ENCODE measurements around the gene MS4A4E.
"Not testable (repeated sequence)": the region's sequence is repeated elsewhere in the genome, so short reads cannot be mapped to it uniquely, and the experiment has no call there.

Gene MS4A4E

DNA sequence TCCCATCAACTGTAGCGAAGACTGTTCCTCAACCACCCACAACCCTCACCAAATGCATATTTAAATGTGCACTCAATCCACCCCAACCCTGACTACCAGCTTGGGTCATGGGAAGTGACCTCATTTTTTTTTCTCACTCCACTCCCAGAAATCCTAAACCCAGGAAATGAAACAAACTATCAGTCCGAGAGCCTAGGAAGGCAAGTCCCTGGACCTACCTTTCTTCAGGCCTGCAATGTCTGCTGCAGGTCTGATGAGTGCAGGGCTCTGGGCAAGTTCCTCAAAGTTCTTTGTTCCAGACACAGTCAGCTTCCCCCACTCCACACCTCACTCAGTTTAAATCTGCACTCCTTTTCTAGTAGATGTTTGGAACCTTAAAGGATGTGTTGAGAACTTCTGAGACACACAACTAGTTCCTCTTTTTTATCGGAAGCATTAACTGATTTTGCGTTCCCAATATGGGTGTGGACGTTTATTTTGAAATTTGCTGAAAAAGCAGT is at the start of gene MS4A4E:
TSS of gene MS4A4E (minus strand) at position 398 of the 500 bp plus-strand sequence. CDS start 13,082 bp downstream, outside the sequence.
- DNase-seq = no peak

DNA sequence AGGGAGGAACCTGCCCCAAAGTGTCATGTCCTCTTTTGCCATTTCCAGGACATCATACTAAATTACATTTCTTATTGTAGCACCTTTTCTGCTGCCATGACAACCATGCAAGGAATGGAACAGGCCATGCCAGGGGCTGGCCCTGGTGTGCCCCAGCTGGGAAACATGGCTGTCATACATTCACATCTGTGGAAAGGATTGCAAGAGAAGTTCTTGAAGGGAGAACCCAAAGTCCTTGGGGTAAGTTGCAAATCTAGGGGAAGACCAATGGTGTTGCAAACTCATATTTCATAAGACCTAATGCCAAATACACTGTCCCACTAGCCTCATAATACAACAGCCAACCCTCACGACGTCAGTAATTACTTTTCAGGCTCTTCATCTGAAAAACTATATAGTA is 49.2 kb upstream of the MS4A4E start:
- DNase-seq = no peak

DNA sequence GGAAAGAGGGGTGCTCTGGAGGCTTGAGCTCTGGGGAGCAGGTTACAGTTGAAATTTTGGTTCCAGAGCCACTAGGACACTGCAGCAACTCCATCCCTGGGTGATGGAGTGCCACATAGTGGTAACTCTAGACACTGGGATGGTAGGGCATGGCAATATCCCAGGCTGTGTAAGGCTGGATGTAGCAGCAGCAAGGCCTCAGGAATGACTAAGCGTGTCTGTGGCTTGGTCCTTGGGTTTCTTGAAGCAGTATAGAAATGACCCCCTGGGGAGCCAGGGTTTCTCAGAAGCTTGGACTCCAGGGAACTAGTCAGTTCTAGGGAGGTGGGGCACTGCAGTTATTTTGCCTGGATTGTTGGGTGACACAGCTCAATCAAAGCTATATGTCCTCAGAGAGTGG is 45.6 kb upstream of the MS4A4E start:
- no peak for DNase-seq

DNA sequence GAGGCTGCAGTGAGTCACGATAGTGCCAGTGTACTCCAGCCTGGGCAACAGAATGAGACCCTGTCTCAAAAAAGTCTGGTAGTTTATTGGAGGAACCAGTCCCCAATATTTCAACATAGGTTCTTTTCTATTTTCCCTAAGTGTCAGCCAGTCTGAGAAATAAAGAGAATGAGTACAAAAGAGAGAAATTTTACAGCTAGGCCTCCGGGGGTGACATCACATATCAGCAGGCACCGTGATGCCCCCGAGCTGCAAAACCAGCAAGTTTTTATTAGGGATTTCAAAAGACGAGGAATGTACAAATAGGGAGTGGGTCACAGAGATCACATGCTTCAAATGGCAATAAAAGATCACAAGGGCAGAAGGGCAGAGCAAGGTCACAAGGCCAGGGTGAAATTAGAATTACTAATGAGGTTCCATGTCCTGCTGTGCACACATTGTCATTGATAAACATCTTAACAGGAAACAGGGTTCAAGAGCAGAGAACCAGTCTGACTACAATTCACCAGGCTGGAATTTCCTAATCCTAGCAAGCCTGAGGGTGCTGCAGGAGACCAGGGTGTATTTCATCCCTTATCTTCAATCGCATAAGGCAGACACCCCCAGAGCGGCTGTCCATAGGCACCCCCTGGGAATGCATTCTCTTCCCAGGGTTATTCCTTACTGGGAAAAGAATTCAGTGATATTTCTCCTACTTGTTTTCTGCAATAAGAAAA is 42.6 kb upstream of the MS4A4E start:
- DNase-seq = not testable (repeated sequence)

DNA sequence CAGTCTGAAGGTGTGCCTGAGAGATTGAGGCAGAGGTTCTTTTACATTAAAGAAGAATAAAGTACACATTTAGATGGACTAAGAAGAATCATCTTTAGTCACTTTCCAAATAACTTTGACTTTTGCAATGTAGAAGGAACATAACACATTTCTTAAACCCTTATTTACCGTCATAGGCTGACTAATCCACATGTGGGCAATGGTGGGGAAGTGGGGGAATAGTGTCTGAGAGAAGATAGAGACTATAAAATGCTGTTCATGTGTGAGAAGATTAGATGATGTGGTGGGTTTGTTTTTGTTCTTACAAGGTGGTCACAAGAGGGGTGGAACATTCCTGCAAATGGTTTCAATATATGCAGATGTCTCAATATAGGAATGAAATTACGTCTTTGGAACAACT is 39.3 kb upstream of the MS4A4E start:
- DNase-seq = no peak

DNA sequence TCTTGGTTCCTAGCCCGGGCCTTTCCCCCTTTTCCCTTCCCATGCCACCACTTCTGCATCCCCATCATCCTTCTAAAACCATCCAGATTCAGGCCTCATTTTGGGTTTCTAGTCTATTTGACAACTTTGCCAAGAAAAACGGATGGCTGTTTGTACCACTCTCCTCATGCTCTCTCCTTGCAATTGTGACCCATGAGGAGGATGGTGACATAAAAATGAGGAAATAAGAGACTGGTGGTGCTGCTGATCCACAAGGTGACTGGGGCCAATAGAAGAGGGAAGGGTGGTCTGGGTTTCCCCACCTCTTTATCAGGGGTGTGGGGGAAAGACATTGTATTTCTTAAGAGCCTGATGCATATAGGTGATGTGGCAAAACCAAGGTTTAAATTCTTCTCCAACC is 38.5 kb upstream of the MS4A4E start:
- no peak for DNase-seq

DNA sequence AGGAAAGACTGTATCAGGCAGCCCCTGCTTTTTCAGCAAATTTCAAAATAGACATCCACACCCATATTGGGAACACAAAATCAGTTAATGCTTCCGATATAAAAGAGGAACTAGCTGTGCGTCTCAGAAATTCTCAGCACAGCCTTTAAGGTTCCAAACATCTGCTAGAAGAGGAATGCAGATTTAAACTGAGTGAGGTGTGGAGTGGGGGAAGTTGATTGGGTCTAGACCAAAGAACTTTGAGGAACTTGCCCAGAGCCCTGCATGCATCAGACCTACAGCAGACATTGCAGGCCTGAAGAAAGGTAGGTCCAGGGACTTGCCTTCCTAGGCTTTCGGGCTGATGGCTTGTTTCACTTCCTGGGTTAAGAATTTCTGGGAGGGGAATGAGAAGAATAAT is 37.5 kb upstream of the MS4A4E start, which contains the start of gene MS4A4A:
TSS of gene MS4A4A (plus strand) at position 255 of the 400 bp plus-strand sequence. CDS start at position 265, 10 bp downstream.
- no peak for DNase-seq

DNA sequence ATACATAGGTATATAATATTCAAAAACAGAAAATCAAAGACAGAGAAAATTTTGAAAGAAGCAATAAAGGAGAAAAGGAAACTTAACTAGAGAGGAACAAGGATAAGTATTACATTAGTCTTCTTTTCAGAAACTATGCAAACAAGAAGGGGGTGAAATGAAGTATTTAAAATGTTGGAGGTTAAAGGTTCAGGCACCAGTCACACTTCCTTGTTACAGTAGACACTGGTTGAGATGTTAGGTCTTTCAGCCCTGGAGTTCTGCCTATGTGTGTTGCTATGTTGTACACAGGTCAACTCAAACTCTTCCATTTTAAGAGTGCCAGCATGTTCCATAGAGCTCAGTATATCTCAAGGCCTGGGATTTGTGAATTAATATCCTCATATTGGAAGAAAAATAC is 31.5 kb upstream of the MS4A4E start:
- no peak for DNase-seq

DNA sequence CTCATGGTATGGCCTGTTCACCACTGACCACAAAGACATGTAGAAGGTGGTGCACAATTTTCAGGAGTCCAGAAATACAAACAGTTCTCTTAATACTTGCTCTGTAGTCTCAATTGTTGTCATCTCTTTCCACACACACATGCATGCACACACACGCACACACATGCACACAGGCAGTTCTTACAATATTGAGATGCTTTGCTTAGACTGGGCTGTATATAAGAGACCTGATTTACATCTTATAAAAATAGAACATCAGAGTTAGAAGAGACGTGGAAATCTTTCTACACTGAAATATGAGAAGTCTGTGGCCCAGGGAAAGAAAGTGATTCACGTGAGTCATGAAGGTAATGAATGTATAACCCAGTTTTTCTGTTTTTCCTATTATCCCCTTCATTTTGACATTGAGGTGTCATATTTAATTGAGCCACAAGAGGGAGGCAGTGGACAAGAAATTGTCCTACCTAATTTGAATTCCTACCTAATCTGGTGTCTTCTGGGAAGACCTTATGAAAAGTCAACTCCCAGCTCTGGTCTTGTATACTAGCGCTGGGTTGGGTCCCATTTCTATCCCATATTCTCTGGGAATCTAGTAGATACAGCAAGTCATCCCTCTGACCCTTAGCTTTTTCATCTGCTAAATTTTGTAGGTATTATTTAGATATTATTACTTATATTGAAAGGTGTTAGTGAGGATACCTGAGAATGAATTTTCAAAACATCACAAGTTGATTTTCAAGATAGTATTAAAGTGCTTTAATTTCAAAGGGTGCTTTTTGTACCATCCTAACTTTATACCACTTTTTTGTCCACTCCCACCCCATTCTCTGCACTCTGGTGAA is 22.7 kb upstream of the MS4A4E start:
- peak in 1 of 2 experiments; percentile 43 for DNase-seq

DNA sequence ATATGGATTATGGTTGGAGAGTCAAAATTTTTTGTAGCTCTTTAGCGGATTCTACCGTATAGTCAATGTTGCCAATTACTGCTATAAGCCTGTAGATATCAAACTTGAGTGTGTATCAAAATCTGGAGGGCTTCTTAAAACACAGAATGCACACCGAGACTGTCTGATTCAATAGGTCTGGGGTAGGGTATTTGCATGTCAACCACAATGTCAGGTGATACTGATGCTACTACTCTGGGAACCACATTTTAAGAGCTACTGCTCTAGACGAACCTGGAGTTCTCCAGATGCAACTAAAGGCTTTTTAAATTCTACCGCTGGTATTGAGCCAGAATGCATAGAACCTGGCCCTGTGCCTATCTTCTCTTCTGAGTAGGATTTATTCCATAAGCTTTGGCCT is 21.7 kb upstream of the MS4A4E start:
- DNase-seq = no peak

DNA sequence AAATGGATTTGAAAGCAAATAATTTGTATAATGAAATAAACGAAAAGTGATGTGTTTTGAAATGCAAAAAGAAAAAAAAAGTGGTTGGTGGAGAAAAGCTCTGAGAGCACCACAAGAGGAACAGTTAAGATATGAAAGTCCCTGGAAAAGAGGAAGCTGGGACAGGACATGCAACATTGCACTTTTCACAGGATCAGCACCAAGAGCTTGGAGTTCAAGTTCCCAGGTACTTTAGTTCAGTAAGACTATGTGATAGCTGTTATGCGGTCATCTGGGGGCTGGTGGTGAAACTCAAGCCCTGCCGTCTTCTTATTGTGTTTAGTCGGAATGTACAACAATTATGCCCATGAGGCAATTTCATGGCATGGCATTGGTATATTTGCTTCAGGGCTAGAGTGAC is 20.5 kb upstream of the MS4A4E start:
- DNase-seq = no peak

DNA sequence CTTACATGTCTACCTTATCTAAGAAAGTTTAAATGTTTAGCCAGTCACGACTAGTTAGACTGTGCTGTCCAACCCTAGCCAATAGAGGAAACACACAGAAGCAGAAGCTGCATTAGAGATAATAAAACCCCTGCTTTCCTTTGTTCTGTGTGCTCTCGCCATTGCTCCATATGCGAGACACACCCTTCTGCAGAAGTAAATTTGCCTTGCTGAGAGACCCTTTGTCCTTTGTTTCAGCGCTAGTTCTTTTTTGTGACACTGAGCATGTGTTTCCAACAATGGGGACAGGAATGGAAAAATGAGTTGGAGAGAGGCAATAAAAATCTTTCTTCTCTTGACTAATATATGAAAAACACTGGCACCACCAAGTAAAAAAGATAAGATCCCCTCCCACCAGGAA is 18.1 kb upstream of the MS4A4E start:
- no peak for DNase-seq

DNA sequence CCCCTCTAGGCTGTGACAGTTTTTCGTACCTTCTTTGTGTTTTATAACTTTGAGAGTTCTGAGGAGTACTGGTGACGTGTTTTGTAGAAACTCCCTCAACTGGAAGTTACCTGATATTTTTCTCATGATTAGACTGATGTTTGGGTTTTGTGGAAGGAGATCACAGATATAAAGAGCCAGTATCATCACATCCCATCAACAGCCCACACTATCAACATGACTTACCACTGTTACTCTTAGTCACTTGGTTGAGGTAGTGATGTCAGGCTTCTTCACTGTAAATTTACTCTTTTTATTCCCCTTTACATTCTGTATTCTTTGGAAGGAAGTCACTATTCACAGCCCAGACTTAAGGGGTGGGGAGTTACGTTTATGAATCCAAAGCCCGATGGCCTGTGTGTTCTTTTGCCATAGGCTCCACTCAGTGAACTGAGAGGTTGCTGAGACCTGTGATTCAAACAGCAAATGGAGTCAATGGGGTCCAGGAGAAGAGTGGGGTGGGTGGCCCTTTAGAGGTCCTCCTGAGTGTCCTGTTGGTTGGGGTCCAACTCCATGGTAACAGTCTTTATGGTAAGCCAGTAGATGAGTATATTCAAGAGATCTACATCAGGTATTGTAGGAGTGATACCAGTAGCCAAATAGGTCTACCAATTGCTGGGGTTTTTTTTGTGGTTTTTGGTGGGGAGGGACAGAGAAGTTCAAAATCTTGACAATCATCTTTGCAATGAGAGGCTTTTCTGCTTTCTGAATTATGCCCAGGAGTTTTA is 15.2 kb upstream of the MS4A4E start:
- DNase-seq = no peak

DNA sequence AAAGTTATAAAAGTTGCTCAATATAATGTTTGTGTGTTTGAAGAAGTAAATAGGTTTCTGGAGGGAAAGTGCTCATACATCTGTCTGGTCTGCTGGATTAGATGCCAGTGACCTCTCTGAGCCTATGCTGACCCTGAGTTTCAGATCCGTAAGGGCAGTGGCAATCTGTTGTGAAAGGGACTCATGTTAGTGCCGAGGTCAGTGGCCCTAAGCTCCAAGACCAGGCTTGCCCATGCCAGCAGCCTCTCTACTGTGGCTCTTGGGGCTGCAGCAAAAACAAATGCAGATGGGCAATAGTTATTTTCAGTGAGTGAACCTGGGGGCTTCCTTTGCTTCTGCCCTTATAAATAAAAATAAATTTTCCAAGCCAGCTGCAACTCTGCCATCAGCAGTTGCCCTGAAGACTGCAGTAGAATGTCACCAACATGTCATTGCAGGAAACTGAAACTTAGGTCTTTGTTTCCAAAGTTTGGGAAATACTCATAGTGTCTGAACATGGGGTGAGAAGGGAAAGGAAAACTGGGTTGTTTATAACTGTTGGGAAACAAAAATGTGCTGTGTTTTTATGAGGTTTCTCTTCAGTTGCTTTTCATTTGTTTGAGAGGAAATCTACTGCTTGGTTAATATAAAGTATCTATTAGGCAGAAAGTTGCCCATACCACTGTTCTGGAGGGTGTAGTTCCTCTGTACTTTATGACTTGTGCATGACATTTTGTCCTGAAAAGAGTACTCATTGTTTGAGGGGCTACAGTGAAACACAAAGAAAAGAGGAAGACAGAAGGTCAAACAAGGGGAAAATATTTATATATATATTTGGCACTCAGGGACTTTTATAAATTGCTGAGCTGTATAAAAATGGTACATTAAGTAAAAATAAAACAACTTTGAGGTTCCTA is 9.5 kb upstream of the MS4A4E start:
- DNase-seq = no peak

DNA sequence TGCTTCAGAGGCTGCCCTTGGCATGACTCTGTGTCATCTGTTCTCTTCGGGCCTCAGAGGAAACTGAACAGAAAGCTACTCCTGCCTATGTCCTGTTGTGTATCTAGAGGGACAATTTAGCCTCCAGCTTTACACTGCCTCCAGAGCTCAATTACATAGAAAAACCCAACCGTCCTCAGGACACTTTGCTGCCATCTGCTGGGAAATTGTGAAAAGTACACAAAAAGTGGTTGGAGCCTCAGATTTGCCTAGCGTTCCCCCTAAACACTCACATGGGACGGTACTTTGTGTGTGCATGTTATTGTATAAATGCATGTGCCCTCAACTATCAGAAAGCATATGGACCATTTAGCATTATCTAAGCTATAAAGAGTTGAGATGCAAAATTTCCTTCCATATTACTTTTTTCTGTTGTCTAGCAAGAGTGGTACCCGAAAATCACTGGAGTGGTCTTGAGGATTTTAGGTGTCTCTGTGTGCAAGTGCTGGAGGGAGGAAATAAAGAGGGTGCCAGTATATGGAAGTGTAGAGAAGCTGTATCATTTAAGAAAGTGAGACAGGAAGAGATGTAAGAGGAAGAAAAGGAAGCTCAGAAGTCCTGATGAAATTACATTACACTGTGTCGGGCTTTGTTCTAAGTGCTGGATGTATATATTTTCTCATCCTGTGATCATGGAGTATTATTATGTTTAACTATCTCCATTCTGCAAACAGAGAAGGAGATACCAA is 8.7 kb upstream of the MS4A4E start:
- peak in 1 of 2 experiments; percentile 36 for DNase-seq

DNA sequence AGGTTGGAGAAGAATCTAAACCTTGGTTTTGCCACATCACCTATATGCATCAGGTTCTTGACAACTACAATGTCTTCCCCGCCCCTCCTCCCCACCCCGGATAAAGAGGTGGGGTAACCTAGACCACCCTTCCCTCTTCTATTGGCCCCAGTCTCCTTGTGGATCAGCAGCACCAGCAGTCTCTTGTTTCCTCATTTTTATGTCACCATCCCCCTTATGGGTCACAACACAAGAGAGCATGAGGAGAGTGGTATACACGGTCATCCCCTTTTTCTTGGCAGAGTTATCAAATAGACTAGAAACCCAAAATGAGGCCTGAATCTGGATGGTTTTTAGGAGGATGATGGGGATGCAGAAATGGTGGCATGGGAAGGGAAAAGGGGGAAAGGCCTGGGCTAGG is 1.2 kb downstream of the MS4A4E start:
- DNase-seq = no peak

DNA sequence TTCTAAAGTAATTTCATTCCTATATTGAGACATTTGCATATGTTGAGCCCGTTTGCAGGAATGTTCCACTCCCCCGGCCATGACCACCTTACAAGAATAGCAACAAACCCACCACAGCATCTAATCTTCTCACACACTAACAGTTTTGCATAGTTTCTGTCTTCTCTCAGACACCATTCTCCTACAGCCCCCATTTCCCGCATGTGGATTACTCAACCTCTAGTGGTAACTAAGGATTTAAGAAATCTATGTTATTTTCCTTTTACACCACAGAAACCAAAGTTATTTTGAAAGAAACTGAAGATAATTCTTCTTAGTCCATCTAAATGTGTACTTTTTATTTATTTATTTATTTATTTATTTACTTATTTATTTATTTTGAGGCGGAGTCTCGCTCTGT is 2.3 kb downstream of the MS4A4E start:
- no peak for DNase-seq

DNA sequence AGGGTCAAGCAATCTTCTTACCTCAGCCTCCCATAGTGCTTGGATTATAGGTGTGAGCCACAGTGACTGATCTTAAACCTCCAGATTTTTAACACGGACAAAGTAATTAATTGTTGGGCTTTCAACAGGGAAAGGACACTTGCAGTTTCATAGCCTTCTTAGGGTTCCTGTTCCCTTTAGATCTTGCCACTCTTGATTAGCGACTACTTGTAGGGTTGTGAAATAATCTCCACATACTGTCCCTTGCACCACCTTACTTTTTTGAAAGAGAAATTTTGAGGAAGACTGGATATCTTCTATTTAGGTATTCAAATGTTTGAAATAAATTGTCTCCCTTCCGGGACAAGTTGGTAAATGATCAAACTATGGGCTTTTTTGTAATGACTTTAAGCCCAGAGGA is 7.6 kb downstream of the MS4A4E start:
- no peak for DNase-seq

DNA sequence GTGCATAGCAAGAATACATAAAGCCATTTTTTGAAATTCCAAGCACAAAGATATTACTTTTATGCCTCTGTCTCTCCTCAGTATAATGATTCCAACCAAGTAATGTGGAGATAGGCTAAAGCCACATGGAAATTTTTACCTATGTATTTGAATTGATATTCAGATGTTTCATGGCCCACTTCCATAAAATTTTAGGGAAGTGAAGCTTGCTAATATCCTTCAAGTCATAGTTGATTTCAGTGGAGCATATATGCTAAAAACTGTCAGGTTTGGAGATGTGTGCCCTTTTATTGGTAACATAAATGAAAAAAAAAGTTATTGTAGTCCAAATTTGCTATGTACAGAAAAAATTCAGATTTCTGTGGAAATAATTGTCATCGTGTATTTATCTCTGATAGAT is 12.3 kb downstream of the MS4A4E start:
- no peak for DNase-seq

DNA sequence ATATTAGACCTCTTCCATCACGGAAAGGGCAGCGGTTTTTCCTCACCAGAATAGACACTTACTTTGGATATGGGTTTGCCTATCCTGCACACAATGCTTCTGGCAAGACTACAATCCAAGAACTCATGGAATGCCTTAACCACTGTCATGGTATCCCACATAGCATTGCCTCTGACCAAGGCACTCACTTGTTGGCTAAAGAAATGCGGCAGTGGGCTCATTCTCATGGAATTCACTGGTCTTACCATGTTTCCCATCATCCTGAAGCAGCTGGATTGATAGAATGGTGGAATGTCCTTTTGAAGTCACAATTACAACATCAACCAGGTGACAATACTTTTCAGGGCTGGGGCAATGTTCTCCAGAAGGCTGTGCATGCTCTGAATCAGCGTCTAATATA is 20.8 kb downstream of the MS4A4E start:
- DNase-seq = no peak

DNA sequence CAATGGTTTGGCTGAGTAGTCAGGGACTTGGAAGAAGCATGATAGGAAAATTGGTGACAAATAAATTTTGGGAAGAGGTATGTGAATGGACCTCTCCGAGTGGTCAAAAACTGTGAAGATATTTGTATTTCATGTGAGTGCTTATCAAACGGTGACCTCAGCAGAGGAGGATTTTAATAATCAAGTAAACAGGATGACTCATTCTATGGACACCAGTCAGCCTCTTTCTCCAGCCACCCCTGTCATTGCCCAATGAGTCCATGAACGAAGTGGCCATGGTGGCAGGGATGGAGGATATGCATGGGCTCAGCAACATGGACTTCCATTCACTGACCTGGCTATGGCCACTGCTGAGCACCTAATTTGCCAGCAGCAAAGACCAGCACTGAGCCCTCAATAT is 21.2 kb downstream of the MS4A4E start:
- DNase-seq = no peak

DNA sequence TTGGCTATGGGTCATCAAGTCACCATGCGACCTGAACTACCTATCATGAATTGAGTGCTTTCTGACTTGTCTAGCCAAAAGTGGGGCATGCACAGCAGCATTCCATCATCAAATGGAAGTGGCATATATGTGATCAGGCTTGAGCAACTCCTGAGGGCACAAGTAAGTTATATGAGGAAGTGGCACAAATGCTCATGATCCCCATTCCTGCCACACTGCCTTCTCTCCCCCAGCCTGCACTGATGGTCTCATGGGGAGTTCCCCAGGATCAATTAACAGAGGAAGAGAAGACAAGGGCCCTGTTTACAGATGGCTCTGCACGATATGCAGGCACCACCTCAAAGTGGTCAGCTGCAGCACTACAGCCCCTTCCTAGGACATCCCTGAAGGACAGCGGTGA is 21.8 kb downstream of the MS4A4E start:
- no peak for DNase-seq
